PFSK-1 (cell line): ENCODE results near the gene MCAT.

ENCODE experiments used
- FOXP2 ChIP-seq: optimal IDR thresholded peaks from 2 replicates; pipeline ENCODE3; 2011; ENCODE audit warnings: borderline replicate concordance, control low read depth, inconsistent platforms; ENCODE audit not compliant: insufficient read depth; ENCODE audit errors: extremely low read length, extremely low read depth
- POLR2AphosphoS5 ChIP-seq: IDR thresholded peaks from 2 replicates; pipeline ENCODE4 v1.6.1; 2012; ENCODE audit warnings: low read depth, mild to moderate bottlenecking, control low read depth, low read length, moderate library complexity
- SIN3A ChIP-seq: IDR thresholded peaks from 2 replicates; pipeline ENCODE4 v1.6.1; 2012; ENCODE audit warnings: mild to moderate bottlenecking, low read length, moderate library complexity, borderline replicate concordance; ENCODE audit not compliant: insufficient read depth
- TAF1 ChIP-seq: IDR thresholded peaks from 2 replicates; pipeline ENCODE4 v1.6.1; 2012; ENCODE audit warnings: low read length, control low read depth, borderline replicate concordance; ENCODE audit not compliant: insufficient read depth
- TF ChIP-seq, protein P1 (sequence below), 2 experiments: IDR thresholded peaks; 2 replicates each; pipeline versions ENCODE4 v1.6.1 to v1.8.0; 2011 to 2012; ENCODE audit warnings: low read depth in 2 of 2, low read length in 2 of 2, control low read depth in 1 of 2, inconsistent platforms in 1 of 2, mild to moderate bottlenecking in 1 of 2, moderate library complexity in 1 of 2; ENCODE audit not compliant: insufficient read depth in 1 of 2

DNA sequence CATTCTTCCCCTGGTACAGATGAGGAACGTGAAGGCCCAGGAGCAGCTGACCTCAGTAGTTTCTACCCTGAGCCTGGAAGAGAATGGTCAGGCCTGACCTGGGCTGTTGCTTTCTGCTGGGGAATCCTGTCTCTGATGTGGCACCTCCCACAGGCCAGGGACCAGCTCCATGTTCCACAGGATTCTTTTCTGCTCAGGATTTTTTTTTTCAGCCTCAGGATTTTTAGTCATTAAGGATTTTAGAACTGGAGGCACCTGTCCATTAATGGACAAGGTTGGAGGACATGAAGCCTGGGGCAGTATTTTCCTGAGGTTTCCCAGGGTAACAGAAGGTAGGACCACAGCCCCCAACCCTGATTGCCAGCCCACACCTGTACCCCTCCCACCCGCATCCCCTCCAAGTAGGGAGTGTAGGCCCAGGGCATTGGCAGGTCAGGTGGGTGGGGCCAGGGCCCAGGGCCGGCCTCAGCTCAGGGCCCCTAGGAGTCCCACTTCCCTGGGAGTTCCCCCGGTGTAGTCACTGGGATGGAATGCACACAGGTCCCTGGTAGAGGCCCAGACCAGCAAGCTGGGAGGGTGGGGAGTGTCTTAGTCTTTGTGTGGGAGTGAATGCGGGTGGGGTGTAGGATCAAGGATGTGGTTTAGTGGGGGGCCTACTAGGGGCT lies 16.6 kb downstream of the MCAT start:
- TF ChIP-seq FOXP2 = no peak
- no peak for TF ChIP-seq TAF1
- TF ChIP-seq POLR2AphosphoS5 = no peak
- no peak for TF ChIP-seq SIN3A
- TF ChIP-seq, protein P1, sequence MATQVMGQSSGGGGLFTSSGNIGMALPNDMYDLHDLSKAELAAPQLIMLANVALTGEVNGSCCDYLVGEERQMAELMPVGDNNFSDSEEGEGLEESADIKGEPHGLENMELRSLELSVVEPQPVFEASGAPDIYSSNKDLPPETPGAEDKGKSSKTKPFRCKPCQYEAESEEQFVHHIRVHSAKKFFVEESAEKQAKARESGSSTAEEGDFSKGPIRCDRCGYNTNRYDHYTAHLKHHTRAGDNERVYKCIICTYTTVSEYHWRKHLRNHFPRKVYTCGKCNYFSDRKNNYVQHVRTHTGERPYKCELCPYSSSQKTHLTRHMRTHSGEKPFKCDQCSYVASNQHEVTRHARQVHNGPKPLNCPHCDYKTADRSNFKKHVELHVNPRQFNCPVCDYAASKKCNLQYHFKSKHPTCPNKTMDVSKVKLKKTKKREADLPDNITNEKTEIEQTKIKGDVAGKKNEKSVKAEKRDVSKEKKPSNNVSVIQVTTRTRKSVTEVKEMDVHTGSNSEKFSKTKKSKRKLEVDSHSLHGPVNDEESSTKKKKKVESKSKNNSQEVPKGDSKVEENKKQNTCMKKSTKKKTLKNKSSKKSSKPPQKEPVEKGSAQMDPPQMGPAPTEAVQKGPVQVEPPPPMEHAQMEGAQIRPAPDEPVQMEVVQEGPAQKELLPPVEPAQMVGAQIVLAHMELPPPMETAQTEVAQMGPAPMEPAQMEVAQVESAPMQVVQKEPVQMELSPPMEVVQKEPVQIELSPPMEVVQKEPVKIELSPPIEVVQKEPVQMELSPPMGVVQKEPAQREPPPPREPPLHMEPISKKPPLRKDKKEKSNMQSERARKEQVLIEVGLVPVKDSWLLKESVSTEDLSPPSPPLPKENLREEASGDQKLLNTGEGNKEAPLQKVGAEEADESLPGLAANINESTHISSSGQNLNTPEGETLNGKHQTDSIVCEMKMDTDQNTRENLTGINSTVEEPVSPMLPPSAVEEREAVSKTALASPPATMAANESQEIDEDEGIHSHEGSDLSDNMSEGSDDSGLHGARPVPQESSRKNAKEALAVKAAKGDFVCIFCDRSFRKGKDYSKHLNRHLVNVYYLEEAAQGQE (IDR thresholded peaks at IDR 0.05; ENCODE audit: insufficient read depth in 1 of 2, low read depth in 2 of 2, low read length in 2 of 2) = no peak
